ENCODE results near the gene C18orf54.

The C18orf54 gene

DNA sequence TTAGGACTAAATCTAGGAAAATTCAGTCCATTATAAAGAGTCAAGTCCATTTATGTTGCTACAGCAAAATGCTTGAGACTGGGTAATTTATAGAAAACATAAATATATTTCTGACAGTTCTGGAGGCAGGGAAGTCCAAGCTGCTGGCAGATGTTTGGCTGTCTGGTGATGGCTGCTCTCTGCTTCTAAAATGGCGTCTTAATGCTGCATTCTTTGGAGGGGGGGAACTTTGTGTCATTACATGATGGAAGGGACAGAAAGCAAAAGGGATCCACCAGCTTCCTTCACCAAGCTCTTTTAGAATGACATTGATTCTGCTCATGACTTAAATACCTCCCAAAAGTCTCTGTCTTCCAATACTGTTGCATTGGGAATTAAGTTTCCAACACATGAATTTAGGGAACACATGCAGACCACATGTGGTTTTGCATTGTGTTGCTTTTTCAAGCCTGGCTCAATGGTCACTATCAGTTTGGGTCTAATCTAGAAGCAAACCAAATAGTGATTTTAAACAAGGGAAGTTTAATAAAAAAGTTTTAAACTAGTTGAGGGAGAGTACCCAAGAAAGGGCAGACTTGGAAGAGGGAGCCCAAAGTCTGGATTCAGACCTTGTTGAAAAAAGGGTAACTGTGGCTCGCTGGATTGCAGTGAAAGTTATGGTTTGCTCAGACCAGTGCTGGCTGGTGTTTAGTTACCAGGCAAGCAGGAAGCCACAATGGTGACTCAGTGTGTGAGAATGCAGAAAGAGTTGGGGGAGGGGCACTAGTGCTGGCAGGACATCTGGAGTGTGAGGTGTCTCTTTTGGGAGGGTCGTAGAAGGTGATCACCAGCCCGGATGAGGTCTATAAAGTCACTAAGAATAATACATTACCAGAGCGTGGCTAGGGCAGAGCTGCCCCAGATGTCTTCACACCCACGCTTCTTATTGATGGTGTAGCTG is 30.8 kb downstream of the C18orf54 start:
- H3F3A ChIP-seq (ENCODE audit: insufficient read depth, low read length): no peaks in the 10 kb centered on the region
- H3K4me1 ChIP-seq (ENCODE audit: insufficient read depth, low read length, severe bottlenecking): peaks cover 11% of the 10 kb centered on the region
- H3K9ac ChIP-seq (ENCODE audit: low read length): no peak overlapping the region
- no peaks in the 10 kb centered on the region for H3K9me3 ChIP-seq (ENCODE audit: low read length)
- no peak for TF ChIP-seq EZH2 (IDR thresholded peaks at IDR 0.05; ENCODE audit: borderline replicate concordance, low read length)
- TF ChIP-seq, protein P1, sequence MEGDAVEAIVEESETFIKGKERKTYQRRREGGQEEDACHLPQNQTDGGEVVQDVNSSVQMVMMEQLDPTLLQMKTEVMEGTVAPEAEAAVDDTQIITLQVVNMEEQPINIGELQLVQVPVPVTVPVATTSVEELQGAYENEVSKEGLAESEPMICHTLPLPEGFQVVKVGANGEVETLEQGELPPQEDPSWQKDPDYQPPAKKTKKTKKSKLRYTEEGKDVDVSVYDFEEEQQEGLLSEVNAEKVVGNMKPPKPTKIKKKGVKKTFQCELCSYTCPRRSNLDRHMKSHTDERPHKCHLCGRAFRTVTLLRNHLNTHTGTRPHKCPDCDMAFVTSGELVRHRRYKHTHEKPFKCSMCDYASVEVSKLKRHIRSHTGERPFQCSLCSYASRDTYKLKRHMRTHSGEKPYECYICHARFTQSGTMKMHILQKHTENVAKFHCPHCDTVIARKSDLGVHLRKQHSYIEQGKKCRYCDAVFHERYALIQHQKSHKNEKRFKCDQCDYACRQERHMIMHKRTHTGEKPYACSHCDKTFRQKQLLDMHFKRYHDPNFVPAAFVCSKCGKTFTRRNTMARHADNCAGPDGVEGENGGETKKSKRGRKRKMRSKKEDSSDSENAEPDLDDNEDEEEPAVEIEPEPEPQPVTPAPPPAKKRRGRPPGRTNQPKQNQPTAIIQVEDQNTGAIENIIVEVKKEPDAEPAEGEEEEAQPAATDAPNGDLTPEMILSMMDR (IDR thresholded peaks at IDR 0.05; ENCODE audit: low read length): no peak
- H3K27me3 ChIP-seq (ENCODE audit: insufficient read depth, low read length): no peaks in the 10 kb centered on the region
- no peak overlapping the region for H2AFZ ChIP-seq (ENCODE audit: low read length)
- peak overlapping the region; percentile 7; the same call in 1 of the 2 replicates for H3K4me2 ChIP-seq (ENCODE audit: low read length)
- H3K9me2 ChIP-seq (ENCODE audit: low read depth, low read length): no peaks in the 10 kb centered on the region
- H4K20me1 ChIP-seq (ENCODE audit: insufficient read depth, low read length): no peaks in the 10 kb centered on the region
- H3K79me2 ChIP-seq (ENCODE audit: insufficient read depth, low read length): no peaks in the 10 kb centered on the region
- H3K27ac ChIP-seq (ENCODE audit: low read depth, low read length, poor library complexity, severe bottlenecking): no peak overlapping the region
- no peaks in the 10 kb centered on the region for H3K36me3 ChIP-seq (ENCODE audit: insufficient read depth, low read length)
- no peak overlapping the region for H3K4me3 ChIP-seq (ENCODE audit: low read depth, low read length, poor library complexity, severe bottlenecking)

DNA sequence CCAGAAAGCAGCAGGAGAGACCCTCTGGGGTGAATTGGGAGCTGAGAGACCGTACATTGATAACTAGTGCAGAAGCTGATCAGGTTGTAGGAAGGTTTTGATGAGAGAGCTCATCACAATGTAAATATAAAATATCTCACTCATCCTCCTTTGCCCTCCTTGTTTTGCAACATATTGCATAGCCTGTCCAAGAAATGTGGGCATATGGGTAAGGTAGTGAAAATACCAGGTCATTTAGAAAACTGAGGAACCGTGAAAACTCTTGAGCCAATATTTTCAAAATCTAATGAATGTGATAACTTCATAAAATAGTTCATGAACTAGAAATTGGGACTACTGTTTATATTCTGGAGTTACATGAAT is 31.4 kb downstream of the C18orf54 start:
- no peak for TF ChIP-seq EZH2 (IDR thresholded peaks at IDR 0.05; ENCODE audit: borderline replicate concordance, low read length)
- TF ChIP-seq, protein P1 (IDR thresholded peaks at IDR 0.05; ENCODE audit: low read length): no peak
- no peak overlapping the region for H3K4me3 ChIP-seq (ENCODE audit: low read depth, low read length, poor library complexity, severe bottlenecking)
- H3K27me3 ChIP-seq (ENCODE audit: insufficient read depth, low read length): no peaks in the 10 kb centered on the region
- H3K36me3 ChIP-seq (ENCODE audit: insufficient read depth, low read length): no peaks in the 10 kb centered on the region
- peaks cover 11% of the 10 kb centered on the region for H3K4me1 ChIP-seq (ENCODE audit: insufficient read depth, low read length, severe bottlenecking)
- H3K27ac ChIP-seq (ENCODE audit: low read depth, low read length, poor library complexity, severe bottlenecking): no peak overlapping the region
- no peaks in the 10 kb centered on the region for H4K20me1 ChIP-seq (ENCODE audit: insufficient read depth, low read length)
- no peaks in the 10 kb centered on the region for H3K9me3 ChIP-seq (ENCODE audit: low read length)
- H3K4me2 ChIP-seq (ENCODE audit: low read length): no peak overlapping the region
- H3F3A ChIP-seq (ENCODE audit: insufficient read depth, low read length): no peaks in the 10 kb centered on the region
- H3K79me2 ChIP-seq (ENCODE audit: insufficient read depth, low read length): no peaks in the 10 kb centered on the region
- H3K9me2 ChIP-seq (ENCODE audit: low read depth, low read length): no peaks in the 10 kb centered on the region
- H2AFZ ChIP-seq (ENCODE audit: low read length): no peak overlapping the region
- no peak overlapping the region for H3K9ac ChIP-seq (ENCODE audit: low read length)

DNA sequence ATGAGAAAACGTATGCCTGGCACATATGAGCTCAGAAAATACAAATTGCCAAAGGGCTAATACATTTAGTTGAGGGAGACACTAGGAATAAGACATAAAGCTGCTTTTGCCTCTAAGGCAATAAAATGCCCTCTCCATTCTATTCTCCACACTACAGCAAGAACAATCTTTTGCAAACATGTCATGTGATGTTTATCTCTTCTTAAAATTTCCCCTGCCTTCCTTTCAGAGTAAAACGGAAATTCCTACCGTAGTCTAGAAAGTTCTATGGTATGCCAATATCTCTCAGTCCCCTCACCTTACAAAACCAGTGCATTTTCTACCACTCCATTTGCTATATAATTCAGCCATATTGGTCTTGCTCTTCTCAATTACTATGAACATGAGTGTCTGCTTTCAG is 33.1 kb downstream of the C18orf54 start:
- Histone ChIP-seq H2AFZ (ENCODE audit: low read length) (no peak overlapping the region), H3K4me1 (ENCODE audit: insufficient read depth, low read length, severe bottlenecking) (peaks cover 11% of the 10 kb centered on the region), H3K9me2 (ENCODE audit: low read depth, low read length) (no peaks in the 10 kb centered on the region), H3K36me3 (ENCODE audit: insufficient read depth, low read length) (no peaks in the 10 kb centered on the region), H3K9ac (ENCODE audit: low read length) (no peak overlapping the region), H3K27me3 (ENCODE audit: insufficient read depth, low read length) (no peaks in the 10 kb centered on the region), H3K9me3 (ENCODE audit: low read length) (no peaks in the 10 kb centered on the region), H3K4me3 (ENCODE audit: low read depth, low read length, poor library complexity, severe bottlenecking) (no peak overlapping the region), H3F3A (ENCODE audit: insufficient read depth, low read length) (no peaks in the 10 kb centered on the region), H3K79me2 (ENCODE audit: insufficient read depth, low read length) (no peaks in the 10 kb centered on the region), H4K20me1 (ENCODE audit: insufficient read depth, low read length) (no peaks in the 10 kb centered on the region), H3K4me2 (ENCODE audit: low read length) (no peak overlapping the region), H3K27ac (ENCODE audit: low read depth, low read length, poor library complexity, severe bottlenecking) (no peak overlapping the region)
- no peak for TF ChIP-seq EZH2 (IDR thresholded peaks at IDR 0.05; ENCODE audit: borderline replicate concordance, low read length)
- TF ChIP-seq, protein P1 (IDR thresholded peaks at IDR 0.05; ENCODE audit: low read length): no peak

Data from OCI-LY1 (cell line).